BLaER1 treated with 17β-estradiol and CSF1 and Interleukin-3, amounts not matched to agents 10 nM and 100 nM (cell line): ENCODE measurements around the gene ANKRD13A.
"Not testable (repeated sequence)": the region's sequence is repeated elsewhere in the genome, so short reads cannot be mapped to it uniquely, and the experiment has no call there.

ENCODE experiments used
- H3K27ac ChIP-seq, 11 experiments: shearing (Covaris generic); formaldehyde crosslinking; 2 replicates each; pipeline ENCODE4 v1.8.1; 2022
- H3K27me3 ChIP-seq, 11 experiments: shearing (Covaris generic); formaldehyde crosslinking; 2 replicates each; pipeline ENCODE4 v1.8.1; 2022
- H3K36me3 ChIP-seq, 11 experiments: shearing (Covaris generic); formaldehyde crosslinking; 2 replicates each; pipeline ENCODE4 v1.8.1; 2022
- H3K4me1 ChIP-seq, 10 experiments: shearing (Covaris generic); formaldehyde crosslinking; 2 replicates each; pipeline ENCODE4 v1.8.1; 2022
- H3K4me2 ChIP-seq, 11 experiments: shearing (Covaris generic); formaldehyde crosslinking; 2 replicates each; pipeline ENCODE4 v1.8.1; 2022
- H3K4me3 ChIP-seq, 10 experiments: shearing (Covaris generic); formaldehyde crosslinking; 2 replicates each; pipeline ENCODE4 v1.8.1; 2022
- H3K9ac ChIP-seq, 11 experiments: shearing (Covaris generic); formaldehyde crosslinking; 2 replicates each; pipeline ENCODE4 v1.8.1; 2022
- H3K9me3 ChIP-seq, 11 experiments: shearing (Covaris generic); formaldehyde crosslinking; replicated peaks in 1 of 11; 2 replicates each; pipeline ENCODE4 v1.8.1; 2022
- H4K20me1 ChIP-seq, 11 experiments: shearing (Covaris generic); formaldehyde crosslinking; 2 replicates each; pipeline ENCODE4 v1.8.1; 2022
- Cebpa-rat ChIP-seq, 11 experiments: shearing (Covaris generic); IDR thresholded peaks; 2 replicates each; pipeline ENCODE4 v1.8.1; 2022

Gene ANKRD13A

GRCh38 chr12:110068654-110069053 is 69.4 kb downstream of the ANKRD13A start:
- Histone ChIP-seq H3K4me3 (no peak overlapping the region), H3K27me3 (no peaks in the 10 kb centered on the region), H4K20me1 (no peaks in the 10 kb centered on the region), H3K4me2 (no peak overlapping the region), H3K9ac (no peak overlapping the region), H3K4me1 (peaks cover 11 to 29% (median 16%) of the 10 kb centered on the region in 10 experiments), H3K9me3 (peaks cover 0 to 13% (median 4%) of the 10 kb centered on the region in 11 experiments; a peak in 7 of 22 replicates), H3K36me3 (no peaks in the 10 kb centered on the region), H3K27ac (no peak overlapping the region)
- no peak for TF ChIP-seq Cebpa-rat (IDR thresholded peaks at IDR 0.05)

GRCh38 chr12:110071504-110071903 is 72.3 kb downstream of the ANKRD13A start:
- Histone ChIP-seq H3K4me3 (no peak overlapping the region), H3K36me3 (no peaks in the 10 kb centered on the region), H3K4me1 (peaks cover 17 to 21% (median 20%) of the 10 kb centered on the region in 10 experiments), H3K4me2 (no peak overlapping the region), H3K27me3 (no peaks in the 10 kb centered on the region), H3K27ac (no peak overlapping the region), H3K9me3 (peaks cover 0 to 13% (median 4%) of the 10 kb centered on the region in 11 experiments; a peak in 7 of 22 replicates), H4K20me1 (no peaks in the 10 kb centered on the region), H3K9ac (no peak overlapping the region)
- TF ChIP-seq Cebpa-rat (IDR thresholded peaks at IDR 0.05) = no peak

DNA sequence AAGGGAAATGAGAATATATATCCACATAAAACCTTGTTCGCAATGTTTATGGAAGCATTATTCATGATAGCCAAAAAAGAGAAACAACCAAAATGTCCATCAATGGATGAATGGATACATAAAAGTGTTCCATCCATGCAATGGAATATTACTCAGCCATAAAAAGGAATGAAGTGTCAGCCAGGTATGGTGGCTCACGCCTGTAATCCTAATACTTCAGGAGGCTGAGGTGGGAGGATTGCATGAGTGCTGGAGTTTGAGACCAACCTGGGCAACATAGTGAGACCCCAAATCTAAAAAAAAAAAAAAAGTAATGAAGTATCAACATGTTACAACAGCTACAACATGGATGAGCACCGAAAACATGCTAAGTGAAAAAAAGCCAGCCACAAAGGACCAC is 72.7 kb downstream of the ANKRD13A start:
- no peak overlapping the region for H3K9ac ChIP-seq
- H3K4me3 ChIP-seq = no peak overlapping the region
- H3K4me2 ChIP-seq = no peak overlapping the region

DNA sequence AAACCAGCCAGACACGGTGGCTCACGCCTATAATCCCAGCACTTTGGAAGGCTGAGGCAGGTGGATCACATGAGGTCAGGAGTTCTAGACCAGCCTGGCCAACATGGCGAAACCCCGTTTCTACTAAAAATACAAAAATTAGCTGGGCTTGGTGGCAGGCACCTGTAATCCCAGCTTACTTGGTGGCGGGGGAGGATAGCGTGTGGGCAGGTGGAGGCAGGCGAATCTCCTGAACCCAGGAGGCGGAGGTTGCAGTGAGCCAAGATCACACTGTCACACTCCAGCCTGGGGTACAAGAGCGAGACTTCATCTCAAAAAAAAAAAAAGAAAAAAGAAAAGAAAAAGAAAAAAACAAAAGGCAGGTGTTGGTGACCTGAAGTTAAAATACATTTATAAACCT is 73.4 kb downstream of the ANKRD13A start:
- peak overlapping the region in 9 of 10 experiments; percentile 33 to 61 (median 47); a peak in 14 of 20 replicates for H3K4me3 ChIP-seq
- peak overlapping the region; percentile 28 to 65 (median 56); a peak in 16 of 22 replicates for H3K9ac ChIP-seq
- not testable (repeated sequence) for H4K20me1 ChIP-seq, H3K36me3 ChIP-seq, H3K9me3 ChIP-seq, H3K27me3 ChIP-seq
- peaks cover 17 to 21% (median 20%) of the 10 kb centered on the region in 10 experiments for H3K4me1 ChIP-seq
- H3K27ac ChIP-seq = peak overlapping the region in 9 of 11 experiments; percentile 9 to 61 (median 47); a peak in 15 of 22 replicates
- peak overlapping the region; percentile 68 to 94 (median 80) for H3K4me2 ChIP-seq

More for the DNA sequence above, 72.7 kb downstream of the ANKRD13A start:
- Histone ChIP-seq H3K36me3 (no peaks in the 10 kb centered on the region), H4K20me1 (no peaks in the 10 kb centered on the region), H3K4me1 (peaks cover 17 to 21% (median 20%) of the 10 kb centered on the region in 10 experiments), H3K9me3 (peaks cover 0 to 10% (median 4%) of the 10 kb centered on the region in 11 experiments; a peak in 6 of 22 replicates), H3K27ac (no peak overlapping the region), H3K27me3 (no peaks in the 10 kb centered on the region)
- no peak for TF ChIP-seq Cebpa-rat (IDR thresholded peaks at IDR 0.05)

DNA sequence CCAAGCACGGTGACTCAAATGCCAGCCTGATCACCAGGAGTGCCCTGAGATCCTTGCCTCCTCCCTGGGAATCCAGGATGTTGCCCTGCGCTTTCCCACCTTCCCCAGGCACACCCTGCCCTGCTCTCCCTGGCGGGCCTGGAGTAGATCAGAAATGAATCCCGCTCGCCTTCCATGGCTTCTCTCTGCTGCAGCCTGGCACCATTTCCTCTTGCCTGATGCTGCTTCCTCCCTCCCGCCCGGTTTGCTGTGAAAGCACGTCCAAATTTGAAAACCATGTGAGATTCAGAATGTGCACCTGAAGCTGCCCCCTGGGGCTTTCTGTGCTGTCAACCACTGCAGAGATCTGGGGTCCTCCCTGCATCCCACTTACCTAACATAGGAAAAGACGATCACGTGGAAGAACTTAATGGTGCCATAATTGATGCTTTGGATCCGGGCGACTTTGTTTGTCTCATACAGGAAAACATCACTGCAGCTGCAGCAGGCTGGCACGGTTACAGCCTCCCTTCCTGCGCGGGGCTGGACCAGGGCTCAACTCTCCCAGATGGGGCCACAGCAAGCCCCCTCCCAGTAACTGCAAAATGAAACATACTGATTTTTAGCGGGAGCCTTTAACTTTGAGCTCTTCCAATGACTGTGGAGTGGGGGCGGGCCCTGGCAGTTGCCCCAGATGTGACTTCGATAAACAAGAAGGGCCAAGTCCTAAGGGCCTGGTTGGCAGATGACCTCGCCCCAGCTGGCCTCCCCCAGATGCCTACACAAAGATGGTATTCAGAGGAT is 74.0 kb downstream of the ANKRD13A start:
- no peaks in the 10 kb centered on the region for H3K27me3 ChIP-seq
- H3K4me2 ChIP-seq = peak overlapping the region; percentile 68 to 94 (median 80)
- H3K9me3 ChIP-seq = no peaks in the 10 kb centered on the region
- H4K20me1 ChIP-seq = no peaks in the 10 kb centered on the region
- H3K36me3 ChIP-seq = no peaks in the 10 kb centered on the region
- peak overlapping the region in 9 of 11 experiments; percentile 9 to 61 (median 47); a peak in 16 of 22 replicates for H3K27ac ChIP-seq
- peak overlapping the region; percentile 28 to 65 (median 56); a peak in 19 of 22 replicates for H3K9ac ChIP-seq
- TF ChIP-seq Cebpa-rat (IDR thresholded peaks at IDR 0.05) = no peak
- peaks cover 14 to 21% (median 18%) of the 10 kb centered on the region in 10 experiments for H3K4me1 ChIP-seq
- peak overlapping the region; percentile 33 to 61 (median 47) for H3K4me3 ChIP-seq

- no peak for TF ChIP-seq Cebpa-rat (IDR thresholded peaks at IDR 0.05)
- Histone ChIP-seq H3K9ac (no peak overlapping the region), H3K4me3 (no peak overlapping the region), H3K9me3 (no peaks in the 10 kb centered on the region), H3K36me3 (no peaks in the 10 kb centered on the region), H3K4me2 (peak overlapping the region; percentile 68 to 94 (median 80); a peak in 19 of 22 replicates), H3K4me1 (peaks cover 17 to 26% (median 22%) of the 10 kb centered on the region in 10 experiments), H3K27ac (peak overlapping the region in 3 of 11 experiments; percentile 41 to 61 (median 61); a peak in 2 of 22 replicates), H4K20me1 (no peaks in the 10 kb centered on the region), H3K27me3 (no peaks in the 10 kb centered on the region)
Measured at GRCh38 chr12:110074089-110074488, 74.9 kb downstream of the ANKRD13A start.

- H3K4me3 ChIP-seq = no peak overlapping the region
- no peaks in the 10 kb centered on the region for H3K36me3 ChIP-seq
- H3K27me3 ChIP-seq = no peaks in the 10 kb centered on the region
- no peaks in the 10 kb centered on the region for H4K20me1 ChIP-seq
- peaks cover 0 to 7% (median 0%) of the 10 kb centered on the region in 11 experiments; a peak in 3 of 22 replicates for H3K9me3 ChIP-seq
- no peak overlapping the region for H3K4me2 ChIP-seq
- H3K4me1 ChIP-seq = peaks cover 35 to 44% (median 40%) of the 10 kb centered on the region in 10 experiments
- no peak for TF ChIP-seq Cebpa-rat (IDR thresholded peaks at IDR 0.05)
- no peak overlapping the region for H3K9ac ChIP-seq
- H3K27ac ChIP-seq = no peak overlapping the region
Measured at GRCh38 chr12:110075880-110076279, 76.7 kb downstream of the ANKRD13A start.

DNA sequence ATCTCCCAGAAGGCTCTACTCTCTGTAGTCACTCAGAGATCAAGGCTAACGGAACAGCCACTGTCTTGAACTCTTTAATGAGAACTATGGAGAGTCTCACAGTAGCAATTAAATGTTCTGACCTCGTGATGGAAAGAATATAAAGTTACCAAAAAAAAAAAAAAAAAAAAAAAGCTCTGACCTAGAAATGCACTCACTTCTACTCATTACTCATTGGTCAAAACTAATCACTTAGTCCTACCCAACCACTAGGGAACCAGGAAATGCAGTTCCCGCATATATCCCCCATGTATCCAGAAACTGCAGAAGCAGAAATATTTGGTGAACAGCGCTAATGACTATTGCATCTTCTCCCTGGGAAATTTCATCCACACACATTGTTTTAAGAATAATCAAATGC is 78.6 kb downstream of the ANKRD13A start:
- H3K9ac ChIP-seq = no peak overlapping the region
- H3K27me3 ChIP-seq = no peaks in the 10 kb centered on the region
- no peak overlapping the region; a peak in 1 of 22 replicates for H3K27ac ChIP-seq
- TF ChIP-seq Cebpa-rat (IDR thresholded peaks at IDR 0.05) = no peak
- H3K36me3 ChIP-seq = no peaks in the 10 kb centered on the region
- H3K4me2 ChIP-seq = no peak overlapping the region
- H3K9me3 ChIP-seq = peaks cover 0 to 7% (median 0%) of the 10 kb centered on the region in 11 experiments; a peak in 3 of 22 replicates
- no peak overlapping the region for H3K4me3 ChIP-seq
- H4K20me1 ChIP-seq = no peaks in the 10 kb centered on the region
- H3K4me1 ChIP-seq = peaks cover 34 to 49% (median 39%) of the 10 kb centered on the region in 10 experiments
